Measurements from ENCODE around the gene DLL1.

Gene DLL1

DNA sequence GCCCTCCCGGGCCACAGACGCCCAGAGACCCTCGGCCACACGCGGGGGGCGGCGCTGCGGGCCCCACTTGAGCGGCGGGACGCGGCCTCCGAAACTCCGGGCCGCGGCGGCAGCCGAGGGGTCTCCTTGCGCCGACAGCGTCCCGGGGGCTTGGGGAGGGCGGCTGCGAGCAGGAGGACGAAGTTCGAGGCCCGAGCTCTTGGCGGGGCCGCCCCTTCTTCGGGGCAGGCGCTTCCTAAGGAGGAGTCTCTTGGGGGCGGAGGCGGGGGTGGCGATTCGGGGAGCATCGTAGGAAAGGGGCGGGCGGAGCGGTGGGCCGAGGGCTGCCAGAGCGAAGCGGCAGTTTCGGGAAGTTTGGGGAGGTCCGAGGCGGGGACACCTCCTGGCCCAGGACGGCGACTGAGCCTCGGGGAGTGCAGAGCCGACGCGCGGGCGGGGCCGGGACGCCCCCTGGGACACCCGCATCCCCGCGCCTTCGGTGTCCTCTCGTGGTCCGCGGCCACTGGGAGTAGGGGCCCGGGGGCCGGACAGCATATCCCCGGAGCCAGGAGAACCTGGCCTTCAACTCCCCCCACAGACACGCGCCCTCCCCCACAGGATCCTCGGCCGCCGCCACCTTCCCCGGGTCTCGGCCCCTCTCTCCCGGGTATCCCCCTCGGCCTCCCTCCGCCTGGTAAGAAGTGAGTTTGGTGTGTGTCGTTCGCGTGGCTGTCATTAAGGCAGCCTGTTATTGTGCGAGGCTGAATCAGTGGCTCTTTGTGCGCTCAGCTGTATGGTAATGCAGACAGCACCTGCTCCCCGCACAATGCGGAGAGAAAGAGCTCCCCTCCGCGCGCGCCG is 613 bp upstream of the DLL1 start:
- TF ChIP-seq, protein P1, sequence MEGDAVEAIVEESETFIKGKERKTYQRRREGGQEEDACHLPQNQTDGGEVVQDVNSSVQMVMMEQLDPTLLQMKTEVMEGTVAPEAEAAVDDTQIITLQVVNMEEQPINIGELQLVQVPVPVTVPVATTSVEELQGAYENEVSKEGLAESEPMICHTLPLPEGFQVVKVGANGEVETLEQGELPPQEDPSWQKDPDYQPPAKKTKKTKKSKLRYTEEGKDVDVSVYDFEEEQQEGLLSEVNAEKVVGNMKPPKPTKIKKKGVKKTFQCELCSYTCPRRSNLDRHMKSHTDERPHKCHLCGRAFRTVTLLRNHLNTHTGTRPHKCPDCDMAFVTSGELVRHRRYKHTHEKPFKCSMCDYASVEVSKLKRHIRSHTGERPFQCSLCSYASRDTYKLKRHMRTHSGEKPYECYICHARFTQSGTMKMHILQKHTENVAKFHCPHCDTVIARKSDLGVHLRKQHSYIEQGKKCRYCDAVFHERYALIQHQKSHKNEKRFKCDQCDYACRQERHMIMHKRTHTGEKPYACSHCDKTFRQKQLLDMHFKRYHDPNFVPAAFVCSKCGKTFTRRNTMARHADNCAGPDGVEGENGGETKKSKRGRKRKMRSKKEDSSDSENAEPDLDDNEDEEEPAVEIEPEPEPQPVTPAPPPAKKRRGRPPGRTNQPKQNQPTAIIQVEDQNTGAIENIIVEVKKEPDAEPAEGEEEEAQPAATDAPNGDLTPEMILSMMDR (IDR thresholded peaks at IDR 0.05; ENCODE audit: insufficient read depth, missing control alignments) = no peak
- no peak for DNase-seq (ENCODE audit: insufficient read length, low spot score)
- FAIRE-seq = no peak

DNA sequence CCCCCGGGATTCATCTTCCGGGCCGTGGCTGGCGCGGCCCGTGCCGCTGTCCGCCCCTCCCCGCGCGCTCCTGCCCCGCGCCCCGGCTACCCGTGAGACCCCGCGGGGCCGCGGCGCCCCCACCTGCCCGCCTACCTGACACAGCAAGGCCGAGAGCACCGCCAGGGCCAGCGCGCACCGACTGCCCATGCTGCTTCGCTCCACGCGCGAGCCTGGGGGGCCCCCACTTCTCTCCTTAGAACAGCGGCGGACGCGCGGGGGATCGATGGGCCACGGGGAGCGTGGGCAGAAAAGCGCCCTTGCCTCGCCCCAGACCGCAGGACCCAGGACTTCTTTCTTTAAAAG is 955 bp downstream of the DLL1 start:
- no peak for DNase-seq (ENCODE audit: insufficient read length, low spot score)
- TF ChIP-seq, protein P1 (IDR thresholded peaks at IDR 0.05; ENCODE audit: insufficient read depth, missing control alignments) = no peak
- no peak for FAIRE-seq

DNA sequence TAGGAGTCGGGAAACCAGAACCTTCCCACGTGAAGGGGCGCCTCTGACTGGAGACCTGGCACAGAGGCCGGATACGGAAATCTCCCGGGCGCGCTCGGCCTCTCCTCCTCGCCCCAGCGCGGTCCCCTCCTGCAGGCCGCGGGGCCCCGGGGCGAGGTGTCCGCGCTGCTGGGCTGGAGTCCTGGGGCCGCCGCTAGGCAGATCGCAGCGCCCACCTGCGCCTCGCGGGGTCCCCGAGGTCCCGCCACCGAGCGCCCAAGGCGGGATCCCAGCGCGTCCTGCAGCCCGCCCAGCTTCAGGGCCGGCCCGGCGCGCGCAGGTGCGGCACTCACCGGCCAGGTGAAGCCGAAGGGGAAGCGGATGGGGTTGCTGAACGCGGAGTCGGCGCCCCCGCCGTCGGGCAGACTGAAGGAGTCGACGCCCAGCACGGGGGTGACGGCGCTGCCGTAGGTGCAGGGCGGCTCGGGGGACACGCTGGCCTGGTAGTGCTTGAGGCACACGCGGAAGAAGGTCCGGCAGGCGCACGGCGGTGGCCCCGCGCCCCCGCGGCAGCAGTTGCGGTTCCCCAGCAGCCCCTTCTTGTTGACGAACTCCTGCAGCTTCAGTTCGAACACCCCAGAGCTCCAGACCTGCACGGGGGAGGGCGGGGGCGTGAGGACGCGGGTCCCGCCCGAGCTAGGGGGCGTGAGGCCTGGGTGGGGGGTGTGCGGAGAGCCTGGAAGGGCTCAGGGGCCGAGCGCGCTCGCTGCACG is 1.5 kb downstream of the DLL1 start:
- TF ChIP-seq, protein P1 (IDR thresholded peaks at IDR 0.05; ENCODE audit: insufficient read depth, missing control alignments) = no peak
- FAIRE-seq (no peak), DNase-seq (ENCODE audit: insufficient read length, low spot score) (no peak)

DNA sequence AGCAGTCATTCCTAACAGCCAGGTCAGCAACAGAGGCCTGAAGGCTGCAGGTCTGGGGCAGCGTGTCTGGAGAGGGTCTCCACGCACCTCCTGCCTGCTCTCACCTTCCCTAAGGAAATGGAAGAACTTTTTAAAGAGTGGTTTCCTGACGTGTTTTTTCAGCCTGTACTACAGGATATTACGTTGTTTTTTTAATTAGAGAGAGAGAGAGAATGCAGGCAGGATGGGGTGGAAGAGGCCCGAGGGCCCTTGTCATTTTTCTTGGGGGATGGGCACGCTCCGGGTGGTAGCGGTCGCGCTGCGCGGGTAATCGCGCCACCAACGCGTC is 2.1 kb downstream of the DLL1 start:
- TF ChIP-seq, protein P1 (IDR thresholded peaks at IDR 0.05; ENCODE audit: insufficient read depth, missing control alignments) = no peak
- DNase-seq (ENCODE audit: insufficient read length, low spot score) = no peak

DNA sequence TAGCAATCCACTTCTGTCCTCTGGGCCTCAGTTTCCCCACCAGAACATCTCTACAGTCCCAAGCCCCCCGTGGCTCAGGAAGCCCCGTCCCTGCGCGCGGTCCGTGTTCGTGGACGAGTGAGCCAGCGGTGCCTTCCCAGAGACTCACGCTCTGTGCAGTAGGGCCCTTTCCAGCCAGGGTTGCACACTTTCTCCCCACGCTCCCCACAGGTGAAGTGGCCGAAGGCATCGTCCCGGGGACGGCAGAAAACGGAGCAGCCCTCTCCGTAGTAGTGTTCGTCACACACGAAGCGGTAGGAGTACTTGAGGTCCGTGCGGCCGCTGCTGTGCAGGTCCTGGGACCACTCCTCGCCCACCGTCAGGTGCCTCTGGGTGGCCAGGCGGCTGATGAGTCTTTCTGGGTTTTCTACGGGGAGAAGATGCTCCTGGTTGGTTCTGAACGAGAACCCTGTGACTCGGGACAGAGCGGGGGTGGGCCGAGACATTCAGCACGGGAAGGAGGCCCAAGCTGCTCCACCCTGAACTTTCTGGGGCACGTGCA is 2.7 kb downstream of the DLL1 start:
- TF ChIP-seq, protein P1 (IDR thresholded peaks at IDR 0.05; ENCODE audit: insufficient read depth, missing control alignments) = no peak
- FAIRE-seq (no peak), DNase-seq (ENCODE audit: insufficient read length, low spot score) (no peak)

More for the DNA sequence above, 2.1 kb downstream of the DLL1 start:
- no peak for FAIRE-seq

DNA sequence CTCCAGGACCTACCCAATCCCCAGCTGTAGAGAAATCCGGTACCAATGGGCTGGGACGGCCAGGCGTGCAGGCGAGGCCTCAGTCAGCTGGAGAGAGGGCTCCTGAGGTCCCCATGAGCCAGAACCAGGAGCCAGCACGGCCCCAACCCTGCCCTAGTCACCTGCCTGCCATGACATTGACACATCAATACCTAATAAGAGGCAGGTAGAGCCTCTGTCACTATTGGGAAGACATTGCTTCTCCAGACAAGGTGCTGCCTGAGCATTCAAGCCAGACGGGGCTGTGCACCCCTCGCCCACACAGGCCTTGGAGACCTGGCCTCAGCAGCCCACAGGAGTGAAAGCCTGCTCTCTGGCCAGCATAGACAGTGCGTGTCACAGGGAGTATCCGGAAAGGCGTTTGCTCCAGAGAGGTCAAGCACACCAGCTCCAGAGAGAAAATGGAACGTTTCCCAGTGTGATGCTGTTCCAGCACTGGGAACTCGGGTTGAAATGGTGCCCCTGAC is 3.5 kb downstream of the DLL1 start:
- TF ChIP-seq, protein P1 (IDR thresholded peaks at IDR 0.05; ENCODE audit: insufficient read depth, missing control alignments) = no peak
- FAIRE-seq (no peak), DNase-seq (ENCODE audit: insufficient read length, low spot score) (no peak)

All from D721Med (cell line).